Progenitor cell of endocrine pancreas (in vitro differentiated cells): ENCODE results near the gene PLIN5. TPM values are rescaled to one million over a fixed set of nuclear protein-coding genes. Genes with fewer than 3 reads are reported as not detected.

ENCODE experiments used
- DNase-seq: peaks from one replicate; pipeline ENCODE4 v3.0.0; 2021; ENCODE audit warnings: low spot score; ENCODE audit not compliant: unreplicated experiment
- H3K27ac Mint-ChIP-seq: 2 replicates; pipeline ENCODE4 v1.8.0; 2021; ENCODE audit warnings: mild to moderate bottlenecking, moderate library complexity, mixed read lengths
- H3K27me3 Mint-ChIP-seq: 2 replicates; pipeline ENCODE4 v1.8.0; 2021; ENCODE audit warnings: mixed read lengths
- H3K36me3 Mint-ChIP-seq: 2 replicates; pipeline ENCODE4 v1.8.0; 2022; ENCODE audit warnings: mixed read lengths; ENCODE audit not compliant: insufficient read depth
- H3K4me1 Mint-ChIP-seq: 2 replicates; pipeline ENCODE4 v1.8.0; 2021; ENCODE audit warnings: low read depth, mixed read lengths
- H3K4me3 Mint-ChIP-seq: 2 replicates; pipeline ENCODE4 v1.8.0; 2021; ENCODE audit warnings: low read depth, mild to moderate bottlenecking, moderate library complexity, mixed read lengths
- H3K9me3 Mint-ChIP-seq: 2 replicates; pipeline ENCODE4 v1.8.0; 2021; ENCODE audit warnings: low read depth, mixed read lengths
- total RNA-seq: library from RNA; stranded (reverse); gene quantifications from 2 replicates; pipeline ENCODE4 v1.2.1, GENCODE V29; 2021
- TF ChIP-seq, protein P1 (sequence below): fragments of 200-600 bp; sonication (generic); IDR thresholded peaks from one replicate; pipeline ENCODE4 v1.5.0; 2021; ENCODE audit warnings: antibody characterized with exemption, mild to moderate bottlenecking; ENCODE audit not compliant: unreplicated experiment

PLIN5 gene
- total RNA-seq, 1 donor from 2014 or later = 8.1 TPM

DNA sequence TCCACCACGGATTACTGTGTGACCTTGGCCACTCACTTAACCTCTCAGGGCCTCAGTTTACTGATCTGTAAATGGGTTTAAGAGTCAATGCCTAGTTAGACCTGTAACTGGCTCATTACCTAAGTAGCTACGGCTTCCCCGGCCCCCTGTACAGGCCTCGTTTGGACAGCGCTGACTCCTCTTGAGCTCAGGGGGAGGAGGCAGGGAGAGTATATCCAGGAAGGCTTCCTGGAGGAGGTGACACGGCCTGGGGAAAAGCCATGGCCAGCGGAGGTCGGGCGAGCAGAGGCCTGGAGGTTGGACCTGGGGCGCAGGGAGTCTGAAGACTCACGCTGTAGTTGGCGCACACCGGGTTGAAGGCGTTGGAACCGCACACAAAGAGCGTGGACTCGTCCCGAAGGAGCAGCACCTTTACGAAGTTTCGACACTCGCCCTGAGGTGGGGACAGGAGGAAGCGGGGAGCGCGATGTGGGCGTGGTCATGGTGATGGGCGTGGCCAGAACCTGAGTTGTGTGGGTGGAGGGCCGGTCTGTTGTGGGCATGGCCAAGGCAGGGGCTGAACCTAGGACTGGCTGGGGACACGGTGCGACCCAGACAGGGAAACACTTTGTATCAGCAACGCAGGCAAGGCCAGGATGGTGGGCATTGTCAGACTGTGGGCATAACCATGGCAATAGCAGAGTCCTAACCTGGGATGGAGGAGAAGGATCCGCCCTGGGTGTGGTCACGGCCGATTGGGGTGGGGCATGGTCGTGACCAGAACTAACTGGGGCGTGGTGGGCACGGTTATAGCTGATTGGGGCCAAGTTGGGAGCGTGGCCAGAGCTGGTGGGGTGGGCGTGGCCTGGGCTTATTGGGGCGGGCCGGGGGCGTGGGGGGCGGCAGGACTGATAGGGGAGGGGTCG lies 20.9 kb upstream of the PLIN5 start:
- Mint-ChIP-seq H3K4me3 (no peak overlapping the region), H3K36me3 (peaks cover 21% of the 10 kb centered on the region), H3K9me3 (no peaks in the 10 kb centered on the region), H3K4me1 (no peaks in the 10 kb centered on the region), H3K27ac (peak overlapping the region; percentile 25), H3K27me3 (no peaks in the 10 kb centered on the region)
- no peak for DNase-seq
- TF ChIP-seq, protein P1, sequence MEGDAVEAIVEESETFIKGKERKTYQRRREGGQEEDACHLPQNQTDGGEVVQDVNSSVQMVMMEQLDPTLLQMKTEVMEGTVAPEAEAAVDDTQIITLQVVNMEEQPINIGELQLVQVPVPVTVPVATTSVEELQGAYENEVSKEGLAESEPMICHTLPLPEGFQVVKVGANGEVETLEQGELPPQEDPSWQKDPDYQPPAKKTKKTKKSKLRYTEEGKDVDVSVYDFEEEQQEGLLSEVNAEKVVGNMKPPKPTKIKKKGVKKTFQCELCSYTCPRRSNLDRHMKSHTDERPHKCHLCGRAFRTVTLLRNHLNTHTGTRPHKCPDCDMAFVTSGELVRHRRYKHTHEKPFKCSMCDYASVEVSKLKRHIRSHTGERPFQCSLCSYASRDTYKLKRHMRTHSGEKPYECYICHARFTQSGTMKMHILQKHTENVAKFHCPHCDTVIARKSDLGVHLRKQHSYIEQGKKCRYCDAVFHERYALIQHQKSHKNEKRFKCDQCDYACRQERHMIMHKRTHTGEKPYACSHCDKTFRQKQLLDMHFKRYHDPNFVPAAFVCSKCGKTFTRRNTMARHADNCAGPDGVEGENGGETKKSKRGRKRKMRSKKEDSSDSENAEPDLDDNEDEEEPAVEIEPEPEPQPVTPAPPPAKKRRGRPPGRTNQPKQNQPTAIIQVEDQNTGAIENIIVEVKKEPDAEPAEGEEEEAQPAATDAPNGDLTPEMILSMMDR = no peak

DNA sequence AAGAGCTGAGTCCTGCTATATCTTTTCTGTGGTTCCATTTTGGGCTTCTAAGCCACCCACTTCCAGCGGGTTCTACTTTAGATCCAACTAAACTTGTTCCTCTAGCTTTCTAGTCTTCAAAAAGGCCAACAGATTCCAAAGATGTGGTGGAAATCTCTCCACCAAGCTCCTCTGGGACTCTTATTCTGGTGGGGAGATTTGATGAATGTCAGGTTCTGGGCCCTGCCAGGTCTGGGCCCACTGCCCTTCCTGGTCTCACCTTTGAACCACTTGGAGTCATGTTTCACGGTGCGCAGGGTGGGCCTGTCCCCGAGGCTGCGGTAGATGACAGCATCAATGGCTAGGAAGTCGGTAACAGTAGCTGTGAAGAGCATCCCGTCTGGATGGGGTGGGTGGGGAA lies 19.7 kb upstream of the PLIN5 start:
- H3K36me3 Mint-ChIP-seq = peaks cover 22% of the 10 kb centered on the region
- no peaks in the 10 kb centered on the region for H3K9me3 Mint-ChIP-seq
- no peak overlapping the region for H3K4me3 Mint-ChIP-seq
- TF ChIP-seq, protein P1 = no peak
- H3K4me1 Mint-ChIP-seq = no peaks in the 10 kb centered on the region
- no peak for DNase-seq
- no peaks in the 10 kb centered on the region for H3K27me3 Mint-ChIP-seq
- H3K27ac Mint-ChIP-seq = no peak overlapping the region

DNA sequence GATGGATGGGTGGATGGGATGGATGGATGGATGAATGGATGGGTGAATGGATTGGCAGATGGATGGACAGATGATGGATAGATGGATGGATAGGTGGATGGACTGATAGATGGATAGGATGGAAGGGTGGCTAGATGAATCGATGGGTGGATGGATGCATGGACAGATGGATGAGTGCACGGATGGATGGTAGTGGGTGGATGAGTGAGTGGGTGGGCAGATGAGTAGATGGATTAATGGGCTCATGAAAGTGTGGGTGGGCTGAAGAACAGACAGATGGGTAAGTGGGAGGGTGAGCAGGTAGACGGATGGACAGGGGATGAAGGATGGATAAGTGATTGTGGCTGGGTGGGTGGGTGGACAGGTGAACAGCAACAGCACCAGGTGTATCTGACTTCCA lies 18.8 kb upstream of the PLIN5 start:
- H3K27ac Mint-ChIP-seq = no peak overlapping the region
- TF ChIP-seq, protein P1 = no peak
- peaks cover 24% of the 10 kb centered on the region for H3K36me3 Mint-ChIP-seq
- no peak for DNase-seq
- no peaks in the 10 kb centered on the region for H3K9me3 Mint-ChIP-seq
- no peaks in the 10 kb centered on the region for H3K27me3 Mint-ChIP-seq
- no peak overlapping the region for H3K4me3 Mint-ChIP-seq
- H3K4me1 Mint-ChIP-seq = no peaks in the 10 kb centered on the region

DNA sequence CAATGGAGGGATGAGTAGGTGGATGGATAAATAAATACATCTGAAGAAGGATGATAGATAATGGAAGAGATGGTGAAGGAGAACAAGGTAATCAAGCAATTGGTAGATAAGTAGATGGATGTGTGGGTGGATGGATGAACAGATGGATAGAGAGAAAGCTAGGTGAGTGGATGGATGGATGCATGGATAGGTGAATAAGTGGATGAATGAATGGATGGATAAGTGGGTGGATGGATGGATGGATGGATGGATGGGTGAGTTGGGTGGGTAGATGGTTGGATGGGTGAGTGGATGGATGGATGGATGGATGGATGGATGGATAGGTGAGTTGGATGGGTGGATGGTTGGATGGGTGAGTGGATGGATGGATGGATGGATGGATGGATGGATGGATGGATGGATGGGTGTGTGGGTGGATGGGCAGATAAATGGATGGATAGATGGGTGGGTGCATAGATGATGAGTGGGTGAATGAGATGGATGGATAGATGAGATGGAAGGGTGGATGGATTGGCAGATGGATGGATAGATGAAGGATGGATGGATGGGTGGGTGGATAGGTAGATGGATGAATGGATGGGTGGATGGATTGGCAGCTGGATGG lies 18.2 kb upstream of the PLIN5 start:
- no peak for DNase-seq
- H3K27ac Mint-ChIP-seq = no peak overlapping the region
- H3K27me3 Mint-ChIP-seq = no peaks in the 10 kb centered on the region
- H3K4me3 Mint-ChIP-seq = no peak overlapping the region
- H3K36me3 Mint-ChIP-seq = peaks cover 24% of the 10 kb centered on the region
- H3K9me3 Mint-ChIP-seq = no peaks in the 10 kb centered on the region
- H3K4me1 Mint-ChIP-seq = no peaks in the 10 kb centered on the region
- TF ChIP-seq, protein P1 = no peak

DNA sequence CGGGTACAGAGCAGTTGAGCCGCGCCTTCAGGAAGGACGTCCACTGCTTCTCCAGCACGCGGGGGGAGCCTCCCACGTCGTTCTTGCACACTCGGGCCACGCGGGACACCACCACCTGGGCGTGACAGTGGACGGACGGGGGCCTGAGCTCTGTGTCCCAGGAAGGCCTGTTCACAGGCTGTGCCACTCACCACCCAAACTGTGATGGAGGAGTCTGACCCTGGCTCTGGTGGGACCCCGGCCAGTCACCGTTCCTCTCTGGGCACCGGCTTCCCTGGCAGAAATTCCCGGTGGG lies 17.4 kb upstream of the PLIN5 start:
- H3K27ac Mint-ChIP-seq = no peak overlapping the region
- peaks cover 24% of the 10 kb centered on the region for H3K36me3 Mint-ChIP-seq
- no peak for DNase-seq
- H3K27me3 Mint-ChIP-seq = no peaks in the 10 kb centered on the region
- TF ChIP-seq, protein P1 = no peak
- H3K9me3 Mint-ChIP-seq = no peaks in the 10 kb centered on the region
- no peaks in the 10 kb centered on the region for H3K4me1 Mint-ChIP-seq
- H3K4me3 Mint-ChIP-seq = no peak overlapping the region
